GM12891 (cell line): ENCODE results near the gene SORCS1.
"Not testable (repeated sequence)": the region's sequence is repeated elsewhere in the genome, so short reads cannot be mapped to it uniquely, and the experiment has no call there.

ENCODE experiments used
- DNase-seq: peaks from one replicate; pipeline ENCODE4 v3.0.0; 2011; ENCODE audit warnings: low spot score; ENCODE audit not compliant: insufficient read length
- FAIRE-seq: peaks from 2 replicates; lab custom pipeline; 2011; peaks lifted over from hg19 to GRCh38; lab: Jason Lieb, UNC
- PAX5 ChIP-seq: IDR thresholded peaks from 2 replicates; pipeline ENCODE4 v1.6.1; 2011; ENCODE audit warnings: low read length, moderate library complexity, mild to moderate bottlenecking; ENCODE audit not compliant: insufficient read depth, severe bottlenecking
- POLR2A ChIP-seq: IDR thresholded peaks from 2 replicates; pipeline ENCODE4 v1.6.1; 2011; ENCODE audit warnings: low read depth, low read length, control low read depth
- POLR2AphosphoS5 ChIP-seq: IDR thresholded peaks from 2 replicates; pipeline ENCODE4 v1.6.1; 2011; ENCODE audit warnings: low read depth, low read length, control low read depth
- POU2F2 ChIP-seq: IDR thresholded peaks from 2 replicates; pipeline ENCODE4 v1.6.1; 2011; ENCODE audit warnings: low read depth, mild to moderate bottlenecking, control low read depth, low read length, moderate library complexity
- SPI1 ChIP-seq: IDR thresholded peaks from 2 replicates; pipeline ENCODE4 v1.6.1; 2011; ENCODE audit warnings: low read depth, low read length, control low read depth
- TAF1 ChIP-seq: IDR thresholded peaks from 2 replicates; pipeline ENCODE4 v1.6.1; 2011; ENCODE audit warnings: low read depth, low read length, control low read depth

SORCS1 gene

DNA sequence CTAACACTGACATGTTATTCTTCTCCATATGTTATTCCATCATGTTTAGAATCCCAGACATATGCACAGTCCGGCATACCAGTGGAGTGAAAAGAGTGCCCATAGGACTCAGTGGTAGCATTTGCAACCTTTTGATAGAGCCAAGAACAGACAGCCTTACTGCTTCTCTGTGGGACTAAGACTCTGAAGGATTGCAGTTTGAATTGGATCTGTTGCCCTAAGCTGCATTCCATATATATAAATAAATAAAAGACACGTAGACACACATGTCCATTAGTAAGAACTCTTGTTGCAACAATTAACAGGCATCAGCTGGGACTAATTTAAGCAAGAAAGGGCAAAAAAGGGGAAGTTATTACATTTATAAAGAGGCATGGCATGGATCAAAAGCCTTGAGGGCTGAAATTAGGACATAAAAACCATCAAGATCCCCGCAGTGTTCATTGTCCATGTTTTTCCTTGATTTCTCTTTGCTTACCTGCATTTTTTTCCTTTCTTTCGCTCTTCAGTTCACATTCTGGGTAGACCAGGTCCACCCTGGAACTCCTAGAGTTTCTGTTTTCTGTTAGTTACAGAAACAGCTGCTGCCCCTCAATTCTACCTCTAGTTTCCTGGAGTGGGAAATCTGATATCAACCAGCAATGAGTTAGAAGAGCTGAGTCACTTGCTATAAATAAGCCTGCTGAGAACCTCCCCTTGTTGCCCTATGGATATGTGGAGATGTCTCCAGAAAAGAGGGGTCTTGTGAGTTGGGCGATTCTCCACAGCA, 132.4 kb downstream of the SORCS1 start:
- no peak for FAIRE-seq
- no peak for DNase-seq
- TF ChIP-seq PAX5 (no peak), POLR2AphosphoS5 (no peak), TAF1 (no peak), SPI1 (no peak), POLR2A (no peak), POU2F2 (no peak)

- TF ChIP-seq POLR2AphosphoS5 (no peak), SPI1 (no peak), POLR2A (no peak), POU2F2 (no peak), TAF1 (no peak), PAX5 (no peak)
- no peak for FAIRE-seq
- no peak for DNase-seq
Observed at GRCh38 chr10:107028236-107028635, 136.3 kb downstream of the SORCS1 start.

DNA sequence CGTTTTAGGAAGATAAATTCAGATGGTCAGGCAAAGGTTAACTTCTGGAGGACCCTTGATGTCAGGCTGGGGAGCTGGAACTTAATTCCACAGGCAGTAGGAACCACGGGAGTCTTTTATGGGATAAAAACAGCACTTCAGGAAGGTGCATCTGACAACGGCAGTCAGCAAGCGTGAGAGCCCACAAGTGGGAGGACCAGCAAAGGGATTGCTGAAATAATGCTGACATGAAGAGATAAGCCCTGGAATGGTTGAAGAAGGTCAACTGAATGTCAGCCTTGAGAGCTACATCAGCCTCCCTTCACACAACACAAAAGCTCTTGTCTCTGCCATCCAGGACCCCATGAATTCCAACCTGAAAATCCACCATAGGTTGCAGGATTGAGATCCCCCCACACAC, 138.8 kb downstream of the SORCS1 start:
- DNase-seq, result no peak
- no peak for FAIRE-seq
- TF ChIP-seq SPI1 (no peak), POLR2A (no peak), TAF1 (no peak)

GRCh38 chr10:107024033-107024432, 140.5 kb downstream of the SORCS1 start:
- not testable (repeated sequence) for FAIRE-seq, DNase-seq

GRCh38 chr10:107022600-107023354, 141.7 kb downstream of the SORCS1 start:
- TF ChIP-seq POU2F2 (no peak), TAF1 (no peak), POLR2A (no peak), PAX5 (no peak), POLR2AphosphoS5 (no peak), SPI1 (no peak)
- FAIRE-seq, result no peak
- no peak for DNase-seq

- no peak for DNase-seq
- TF ChIP-seq TAF1 (no peak), PAX5 (no peak), SPI1 (no peak), POLR2AphosphoS5 (no peak), POLR2A (no peak), POU2F2 (no peak)
- no peak for FAIRE-seq
Observed at GRCh38 chr10:107019154-107019553, 145.4 kb downstream of the SORCS1 start.

DNA sequence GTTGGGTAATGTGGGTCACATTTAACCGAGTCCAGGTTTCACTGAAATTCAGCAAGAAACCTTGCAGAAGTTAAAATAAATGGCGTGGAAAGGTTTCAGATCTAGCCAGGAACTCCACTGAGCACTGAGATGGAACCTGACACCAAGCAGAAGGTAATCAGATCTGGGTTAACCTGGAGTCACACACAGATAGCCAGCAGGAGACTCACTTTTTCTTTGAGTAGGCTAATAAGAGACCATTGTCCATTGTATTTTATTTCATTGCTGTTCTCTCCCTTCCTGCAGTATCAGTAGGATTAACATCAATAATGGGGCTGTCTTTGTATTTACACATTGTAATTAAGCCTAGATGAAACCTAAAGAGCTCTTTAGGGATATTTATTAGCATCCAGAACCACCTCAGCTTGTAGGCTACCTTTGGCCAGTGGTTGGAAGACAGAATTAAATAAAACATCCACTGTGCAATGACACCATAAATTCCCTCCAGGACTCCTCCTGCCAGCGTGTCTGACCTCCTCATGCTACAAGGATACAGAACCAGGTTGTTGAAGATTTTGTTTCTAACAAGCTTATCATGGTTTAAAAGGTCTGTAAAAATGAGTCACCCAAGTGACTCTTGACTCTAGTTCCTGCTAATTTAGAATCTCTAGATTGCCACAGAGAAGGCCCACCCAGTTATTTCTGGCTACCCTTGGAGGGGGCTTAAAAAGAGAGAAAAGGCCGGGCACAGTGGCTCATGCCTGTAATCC, 151.1 kb downstream of the SORCS1 start:
- no peak for DNase-seq
- no peak for TF ChIP-seq POLR2A
- no peak for TF ChIP-seq POLR2AphosphoS5
- TF ChIP-seq POU2F2, result no peak
- TF ChIP-seq TAF1, result no peak
- TF ChIP-seq SPI1, result no peak
- TF ChIP-seq PAX5, result no peak
- no peak for FAIRE-seq

DNA sequence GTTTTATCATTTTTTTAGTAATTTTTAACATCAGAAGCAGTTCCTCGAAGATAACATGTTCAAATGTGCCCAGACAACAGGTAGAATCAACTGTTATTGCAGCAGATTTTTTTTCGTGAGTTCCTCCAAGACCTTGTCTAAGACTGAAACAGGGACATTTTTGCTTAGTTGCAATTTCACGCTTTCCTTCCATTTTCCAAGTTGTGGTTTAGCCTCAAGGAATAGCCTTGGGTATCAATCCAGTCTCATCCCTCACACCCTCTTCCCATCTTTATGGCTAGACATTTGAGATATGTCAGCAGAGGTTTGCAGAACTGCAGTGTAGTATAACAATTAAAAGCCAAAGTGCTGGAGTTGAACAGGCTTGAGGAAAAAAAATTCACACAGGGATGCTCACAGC, 152.5 kb downstream of the SORCS1 start:
- DNase-seq (no peak), FAIRE-seq (no peak)
- TF ChIP-seq POLR2A (no peak), POU2F2 (no peak), TAF1 (no peak), POLR2AphosphoS5 (no peak), SPI1 (no peak), PAX5 (no peak)

DNA sequence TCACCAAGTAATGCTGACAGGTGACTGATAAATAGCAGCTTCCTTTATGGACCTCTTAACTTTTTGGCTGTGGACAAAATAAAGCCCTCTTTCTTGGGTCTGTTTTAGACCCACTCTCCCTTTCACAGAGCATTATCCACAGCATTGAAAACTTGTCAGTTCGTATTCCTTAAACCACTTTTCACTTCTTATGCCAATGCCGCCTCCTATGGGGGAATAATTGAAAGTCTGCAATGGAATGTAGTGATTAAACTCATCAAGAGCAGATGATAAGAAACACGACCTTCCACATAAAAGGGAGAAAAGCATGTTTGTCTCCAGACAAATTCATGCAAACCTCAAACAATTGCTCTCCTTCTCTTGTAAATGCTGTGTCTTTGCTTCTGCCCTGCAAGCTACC, 153.4 kb downstream of the SORCS1 start:
- TF ChIP-seq POU2F2 (no peak), PAX5 (no peak), POLR2A (no peak), TAF1 (no peak), SPI1 (no peak), POLR2AphosphoS5 (no peak)
- DNase-seq (no peak), FAIRE-seq (no peak)
